Upper lobe of left lung (tissue), 4 donors: ENCODE data around the gene FOXD4L1.
"Not testable (repeated sequence)": the region's sequence is repeated elsewhere in the genome, so short reads cannot be mapped to it uniquely, and the experiment has no call there.

Experiments used
- EP300 ChIP-seq, 4 donors: sonication (generic); formaldehyde crosslinking; IDR thresholded peaks; one replicate each; pipeline ENCODE4 v1.5.1; 2017; ENCODE audit warnings: antibody characterized with exemption in 4 of 4, control low read depth in 2 of 4
- POLR2A ChIP-seq, 4 donors: fragments of 450-650 bp; IDR thresholded peaks; one replicate each; pipeline ENCODE4 v1.5.1; 2016 to 2017; ENCODE audit warnings: antibody characterized with exemption in 4 of 4, mild to moderate bottlenecking in 2 of 4
- POLR2AphosphoS5 ChIP-seq, 2 donors: sonication (generic); formaldehyde crosslinking; IDR thresholded peaks; one replicate each; pipeline ENCODE4 v1.5.1; 2017; ENCODE audit warnings: antibody characterized with exemption in 2 of 2
- TF ChIP-seq, protein P1 (sequence below), 6 experiments: fragments of 450-650 bp in 4 of 6; fragments of 200-600 bp in 2 of 6; sonication (generic) in 2 of 6; IDR thresholded peaks; one replicate each; pipeline ENCODE4 v1.5.1; 2016 to 2019; ENCODE audit warnings: antibody characterized with exemption in 6 of 6

DNA sequence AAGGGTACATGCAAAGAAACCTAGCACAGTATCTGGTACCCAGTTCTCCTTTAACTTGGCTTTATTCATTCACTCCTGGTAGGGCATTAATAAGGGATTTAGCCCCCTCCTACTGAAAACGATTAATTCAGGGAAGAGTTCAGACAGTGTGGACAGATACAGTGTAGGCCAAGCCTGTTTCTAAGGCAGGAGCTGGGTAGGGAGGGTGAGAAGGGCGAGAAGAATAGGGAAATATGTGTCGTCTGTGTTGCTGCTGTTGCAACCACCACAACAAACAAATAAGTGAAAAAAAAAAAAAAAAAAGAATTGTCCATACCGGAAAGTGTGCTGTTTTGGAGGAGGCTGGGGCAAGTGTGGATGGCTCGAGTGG is 42.4 kb downstream of the FOXD4L1 start:
- TF ChIP-seq, protein P1, sequence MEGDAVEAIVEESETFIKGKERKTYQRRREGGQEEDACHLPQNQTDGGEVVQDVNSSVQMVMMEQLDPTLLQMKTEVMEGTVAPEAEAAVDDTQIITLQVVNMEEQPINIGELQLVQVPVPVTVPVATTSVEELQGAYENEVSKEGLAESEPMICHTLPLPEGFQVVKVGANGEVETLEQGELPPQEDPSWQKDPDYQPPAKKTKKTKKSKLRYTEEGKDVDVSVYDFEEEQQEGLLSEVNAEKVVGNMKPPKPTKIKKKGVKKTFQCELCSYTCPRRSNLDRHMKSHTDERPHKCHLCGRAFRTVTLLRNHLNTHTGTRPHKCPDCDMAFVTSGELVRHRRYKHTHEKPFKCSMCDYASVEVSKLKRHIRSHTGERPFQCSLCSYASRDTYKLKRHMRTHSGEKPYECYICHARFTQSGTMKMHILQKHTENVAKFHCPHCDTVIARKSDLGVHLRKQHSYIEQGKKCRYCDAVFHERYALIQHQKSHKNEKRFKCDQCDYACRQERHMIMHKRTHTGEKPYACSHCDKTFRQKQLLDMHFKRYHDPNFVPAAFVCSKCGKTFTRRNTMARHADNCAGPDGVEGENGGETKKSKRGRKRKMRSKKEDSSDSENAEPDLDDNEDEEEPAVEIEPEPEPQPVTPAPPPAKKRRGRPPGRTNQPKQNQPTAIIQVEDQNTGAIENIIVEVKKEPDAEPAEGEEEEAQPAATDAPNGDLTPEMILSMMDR (IDR thresholded peaks at IDR 0.05): not testable (repeated sequence)
- TF ChIP-seq POLR2A, EP300, POLR2AphosphoS5 (IDR thresholded peaks at IDR 0.05): not testable (repeated sequence)
